ENCODE results near the gene HAUS3.

The HAUS3 gene

GRCh38 chr4:2178986-2179385 is 62.9 kb downstream of the HAUS3 start:
- H3K27ac ChIP-seq (ENCODE audit: low read length) = no peak overlapping the region
- WGBS (ENCODE audit: insufficient coverage, insufficient read length) = no CpG with 5 or more reads among the region's 1 CpG
- DNase-seq (ENCODE audit: low read depth, low spot score) = no peak
- no peaks in the 10 kb centered on the region for H3K27me3 ChIP-seq (ENCODE audit: control insufficient read depth, insufficient read depth, low read length)
- no peaks in the 10 kb centered on the region for H3K9me3 ChIP-seq (ENCODE audit: control insufficient read depth, insufficient read depth, low read length)
- H3K4me3 ChIP-seq (ENCODE audit: low read length) = no peak overlapping the region
- H3K4me1 ChIP-seq (ENCODE audit: control insufficient read depth, insufficient read depth, low read length) = no peaks in the 10 kb centered on the region
- no peaks in the 10 kb centered on the region for H3K36me3 ChIP-seq (ENCODE audit: control insufficient read depth, insufficient read depth, low read length)

Measured in iPS DF 6.9 (cell line).